HepG2 (cell line): ENCODE measurements around the gene ZNF669. TPM values are rescaled to one million over a fixed set of nuclear protein-coding genes. Genes with fewer than 3 reads are reported as not detected.

ENCODE experiments used
- EED ChIP-seq: sonication (generic); formaldehyde crosslinking; IDR thresholded peaks from 2 replicates; pipeline ENCODE4 v1.5.0; 2020; ENCODE audit warnings: mild to moderate bottlenecking, missing genetic modification reagents
- NBN ChIP-seq: fragments of 450-650 bp; conservative IDR thresholded peaks from 2 replicates; pipeline ENCODE4 v1.6.1; 2017
- NPAS2 ChIP-seq: sonication (generic); formaldehyde crosslinking; IDR thresholded peaks from 2 replicates; pipeline ENCODE4 v1.8.0; 2022; ENCODE audit warnings: mild to moderate bottlenecking, missing genetic modification reagents, borderline replicate concordance
- PHF5A ChIP-seq: IDR thresholded peaks from one replicate; pipeline ENCODE4 v1.6.1; 2018; ENCODE audit warnings: low read depth, missing genetic modification reagents; ENCODE audit not compliant: unreplicated experiment
- PLRG1 ChIP-seq: fragments of 450-650 bp; conservative IDR thresholded peaks from 2 replicates; pipeline ENCODE4 v1.6.1; 2016
- SIN3A ChIP-seq: IDR thresholded peaks from 2 replicates; pipeline ENCODE4 v1.6.1; 2011; ENCODE audit warnings: low read depth, mild to moderate bottlenecking, control low read depth, low read length, borderline replicate concordance
- SNAPC2 ChIP-seq: sonication (generic); formaldehyde crosslinking; IDR thresholded peaks from 2 replicates; pipeline ENCODE4 v1.8.1; 2022; ENCODE audit warnings: mild to moderate bottlenecking, missing genetic modification reagents
- SNAPC5 ChIP-seq: sonication (generic); formaldehyde crosslinking; IDR thresholded peaks from 2 replicates; pipeline ENCODE4 v1.8.1; 2023; ENCODE audit warnings: mild to moderate bottlenecking, missing genetic modification reagents, borderline replicate concordance
- SRSF1 ChIP-seq: fragments of 200-400 bp; formaldehyde crosslinking; optimal IDR thresholded peaks from 2 replicates; pipeline ENCODE3; 2017; ENCODE audit warnings: mild to moderate bottlenecking, low read depth, low read length, moderate library complexity
- SRSF4 ChIP-seq: fragments of 200-400 bp; formaldehyde crosslinking; IDR thresholded peaks from one replicate; pipeline ENCODE4 v1.6.1; 2018; ENCODE audit warnings: mild to moderate bottlenecking, low read depth, low read length, moderate library complexity; ENCODE audit not compliant: poor library complexity, severe bottlenecking
- TARDBP ChIP-seq: sonication (generic); formaldehyde crosslinking; IDR thresholded peaks from 2 replicates; pipeline ENCODE4 v1.8.0; 2022; ENCODE audit warnings: mild to moderate bottlenecking, missing genetic modification reagents
- ZBTB3 ChIP-seq: sonication (generic); formaldehyde crosslinking; IDR thresholded peaks from 2 replicates; pipeline ENCODE4 v1.4.0; 2020; ENCODE audit warnings: low read depth, mild to moderate bottlenecking, moderate library complexity, missing genetic modification reagents, borderline replicate concordance
- ZNF274 ChIP-seq: sonication (generic); formaldehyde crosslinking; IDR thresholded peaks from 2 replicates; pipeline ENCODE4 v1.5.1; 2020; ENCODE audit warnings: mild to moderate bottlenecking, missing genetic modification reagents
- ZNF282 ChIP-seq: fragments of 450-650 bp; IDR thresholded peaks from 2 replicates; pipeline ENCODE4 v1.6.1; 2018; ENCODE audit not compliant: partially characterized antibody
- ZNF546 ChIP-seq: sonication (generic); formaldehyde crosslinking; conservative IDR thresholded peaks from 2 replicates; pipeline ENCODE4 v1.8.1; 2023; ENCODE audit warnings: mild to moderate bottlenecking, missing genetic modification reagents
- ZNF766 ChIP-seq: sonication (generic); formaldehyde crosslinking; IDR thresholded peaks from 2 replicates; pipeline ENCODE4 v1.5.0; 2020; ENCODE audit warnings: missing genetic modification reagents, borderline replicate concordance
- ZNF784 ChIP-seq: sonication (generic); formaldehyde crosslinking; IDR thresholded peaks from 2 replicates; pipeline ENCODE4 v1.5.1; 2020; ENCODE audit warnings: missing genetic modification reagents, mild to moderate bottlenecking, borderline replicate concordance
- ZSCAN12 ChIP-seq: sonication (generic); formaldehyde crosslinking; IDR thresholded peaks from 2 replicates; pipeline ENCODE4 v1.9.0; 2021; ENCODE audit warnings: mild to moderate bottlenecking, missing genetic modification reagents
- polyA plus RNA-seq, 8 experiments: library from polyadenylated mRNA; depleted of rRNA in 3 of 8; stranded (reverse) in 7 of 8; unstranded in 1 of 8; fragments of >200 nt; fragmentation: Illumina TruSeq in 4 of 8; extraction: Trizol in 4 of 8; gene quantifications; 2 replicates each; pipeline versions ENCODE4 v1.2.1 to v1.2.3, GENCODE V29; 2011 to 2016; ENCODE audit warnings: low read depth in 4 of 8, missing spikeins in 1 of 8, mixed read lengths in 1 of 8; ENCODE audit not compliant: insufficient read depth in 1 of 8
- total RNA-seq, 5 experiments: library from RNA; depleted of rRNA; stranded (reverse); fragments of >200 nt; fragmentation: Illumina TruSeq; extraction: Trizol; gene quantifications; 2 replicates each; pipeline ENCODE4 v1.2.3, GENCODE V29; 2016; ENCODE audit warnings: low read depth in 1 of 5
- TF ChIP-seq, protein P1 (sequence below): sonication (generic); formaldehyde crosslinking; IDR thresholded peaks from 2 replicates; pipeline ENCODE4 v1.4.0; 2020; ENCODE audit warnings: missing genetic modification reagents
- TF ChIP-seq, protein P2 (sequence below): sonication (generic); formaldehyde crosslinking; IDR thresholded peaks from 2 replicates; pipeline ENCODE4 v1.4.0; 2020; ENCODE audit warnings: missing genetic modification reagents, low read depth, mild to moderate bottlenecking, borderline replicate concordance
- TF ChIP-seq, protein P3 (sequence below): sonication (generic); formaldehyde crosslinking; IDR thresholded peaks from 2 replicates; pipeline ENCODE4 v1.4.0; 2020; ENCODE audit warnings: missing genetic modification reagents
- TF ChIP-seq, protein P4 (sequence below): sonication (generic); formaldehyde crosslinking; IDR thresholded peaks from 2 replicates; pipeline ENCODE4 v1.8.0; 2022; ENCODE audit warnings: missing genetic modification reagents, mild to moderate bottlenecking, inconsistent platforms, borderline replicate concordance

The ZNF669 gene
- total and polyA plus RNA-seq, 2 of the 13 experiments (the other 11 are each of a cell fraction or from before 2014, with no cell fraction given) = 3.1 to 14.6 TPM

DNA sequence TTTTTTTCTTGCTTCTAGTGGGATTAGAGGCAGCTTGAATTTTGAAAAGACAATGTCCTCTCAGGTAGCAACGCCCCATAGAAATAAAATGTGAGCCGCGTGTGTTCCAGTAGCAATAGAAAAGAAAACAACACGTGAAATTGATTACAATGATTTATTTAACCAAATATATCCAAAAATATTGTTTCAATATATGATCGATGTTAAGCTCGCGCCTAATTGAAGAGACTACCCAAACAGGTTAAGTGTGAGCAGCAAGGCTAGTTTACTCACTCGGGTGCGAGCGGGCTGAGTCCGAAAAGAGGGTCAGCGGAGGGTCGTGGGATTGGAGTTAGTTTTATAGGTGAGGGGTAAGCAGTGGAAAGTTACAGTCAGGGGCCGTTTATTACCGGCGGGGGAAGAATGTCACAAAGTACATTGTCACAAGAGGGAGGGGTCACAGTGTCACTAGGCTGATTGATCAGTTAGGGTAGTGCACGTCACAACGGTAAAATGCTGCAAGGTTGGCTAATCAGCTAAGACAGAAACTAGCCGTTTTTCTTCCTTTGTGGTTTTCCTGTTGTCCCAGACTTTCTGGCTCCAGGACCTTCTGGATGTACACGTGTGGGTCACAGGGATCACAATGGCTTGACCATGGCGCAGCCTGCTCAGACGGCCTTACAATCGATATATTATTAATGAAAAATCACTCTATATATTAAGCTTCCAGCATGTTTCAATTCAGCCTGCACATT, 24.8 kb downstream of the ZNF669 start (continued):
- TF ChIP-seq SNAPC5 = peak; percentile 32; the same call in 1 of the 2 replicates
- TF ChIP-seq TARDBP = 0 out of 2 replicates have a peak, but pooled peaks have one; percentile 33
- TF ChIP-seq ZNF546 (CRISPR knock-in tag) = no peak
- TF ChIP-seq NBN = no peak
- no peak for TF ChIP-seq SRSF1
- TF ChIP-seq, protein P1, sequence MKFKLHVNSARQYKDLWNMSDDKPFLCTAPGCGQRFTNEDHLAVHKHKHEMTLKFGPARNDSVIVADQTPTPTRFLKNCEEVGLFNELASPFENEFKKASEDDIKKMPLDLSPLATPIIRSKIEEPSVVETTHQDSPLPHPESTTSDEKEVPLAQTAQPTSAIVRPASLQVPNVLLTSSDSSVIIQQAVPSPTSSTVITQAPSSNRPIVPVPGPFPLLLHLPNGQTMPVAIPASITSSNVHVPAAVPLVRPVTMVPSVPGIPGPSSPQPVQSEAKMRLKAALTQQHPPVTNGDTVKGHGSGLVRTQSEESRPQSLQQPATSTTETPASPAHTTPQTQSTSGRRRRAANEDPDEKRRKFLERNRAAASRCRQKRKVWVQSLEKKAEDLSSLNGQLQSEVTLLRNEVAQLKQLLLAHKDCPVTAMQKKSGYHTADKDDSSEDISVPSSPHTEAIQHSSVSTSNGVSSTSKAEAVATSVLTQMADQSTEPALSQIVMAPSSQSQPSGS (CRISPR knock-in tag) = peak; percentile 40; the same call in 1 of the 2 replicates
- TF ChIP-seq SIN3A = peak; percentile 55; the same call in 1 of the 2 replicates
- no peak for TF ChIP-seq ZNF784 (CRISPR knock-in tag)
- TF ChIP-seq PLRG1 = no peak
- TF ChIP-seq ZNF766 (CRISPR knock-in tag) = no peak
- TF ChIP-seq NPAS2 (CRISPR knock-in tag) = no peak
- TF ChIP-seq ZNF274 (CRISPR knock-in tag) = no peak
- no peak for TF ChIP-seq ZSCAN12
- TF ChIP-seq SRSF4 = no peak
- no peak for TF ChIP-seq EED
- TF ChIP-seq, protein P2, sequence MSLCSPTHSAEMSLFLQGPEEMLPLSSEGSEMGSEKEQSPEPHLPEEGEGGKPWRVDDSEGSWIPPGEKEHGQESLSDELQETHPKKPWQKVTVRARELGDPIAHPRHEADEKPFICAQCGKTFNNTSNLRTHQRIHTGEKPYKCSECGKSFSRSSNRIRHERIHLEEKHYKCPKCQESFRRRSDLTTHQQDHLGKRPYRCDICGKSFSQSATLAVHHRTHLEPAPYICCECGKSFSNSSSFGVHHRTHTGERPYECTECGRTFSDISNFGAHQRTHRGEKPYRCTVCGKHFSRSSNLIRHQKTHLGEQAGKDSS = no peak
- TF ChIP-seq SNAPC2 = no peak
- no peak for TF ChIP-seq ZBTB3
- TF ChIP-seq PHF5A (CRISPR knock-in tag) = peak; percentile 34
- TF ChIP-seq, protein P3, sequence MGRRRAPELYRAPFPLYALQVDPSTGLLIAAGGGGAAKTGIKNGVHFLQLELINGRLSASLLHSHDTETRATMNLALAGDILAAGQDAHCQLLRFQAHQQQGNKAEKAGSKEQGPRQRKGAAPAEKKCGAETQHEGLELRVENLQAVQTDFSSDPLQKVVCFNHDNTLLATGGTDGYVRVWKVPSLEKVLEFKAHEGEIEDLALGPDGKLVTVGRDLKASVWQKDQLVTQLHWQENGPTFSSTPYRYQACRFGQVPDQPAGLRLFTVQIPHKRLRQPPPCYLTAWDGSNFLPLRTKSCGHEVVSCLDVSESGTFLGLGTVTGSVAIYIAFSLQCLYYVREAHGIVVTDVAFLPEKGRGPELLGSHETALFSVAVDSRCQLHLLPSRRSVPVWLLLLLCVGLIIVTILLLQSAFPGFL (CRISPR knock-in tag) = no peak
- no peak for TF ChIP-seq ZNF282
- TF ChIP-seq, protein P4, sequence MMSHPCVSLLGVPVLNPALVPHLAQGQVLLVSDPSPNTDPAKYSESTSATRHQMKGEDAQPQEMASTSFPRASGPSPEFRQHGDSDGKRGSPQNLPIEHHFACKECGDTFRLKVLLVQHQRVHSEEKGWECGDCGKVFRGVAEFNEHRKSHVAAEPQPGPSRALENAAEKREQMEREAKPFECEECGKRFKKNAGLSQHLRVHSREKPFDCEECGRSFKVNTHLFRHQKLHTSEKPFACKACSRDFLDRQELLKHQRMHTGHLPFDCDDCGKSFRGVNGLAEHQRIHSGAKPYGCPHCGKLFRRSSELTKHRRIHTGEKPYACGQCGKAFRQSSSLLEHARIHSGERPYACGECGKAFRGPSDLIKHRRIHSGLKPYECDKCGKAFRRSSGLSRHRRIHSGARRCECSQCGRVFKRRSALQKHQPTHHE = no peak
